ENCODE results near the gene CAMTA1.
"Not testable (repeated sequence)": the region's sequence is repeated elsewhere in the genome, so short reads cannot be mapped to it uniquely, and the experiment has no call there.

Gene CAMTA1

GRCh38 chr1:7140251-7140650 lies 355.0 kb downstream of the CAMTA1 start:
- Histone ChIP-seq H3K9me3 (replicated peaks; ENCODE audit: insufficient read depth, low read length) (no peaks in the 10 kb centered on the region), H3K4me2 (ENCODE audit: low read depth, low read length) (no peak overlapping the region), H3K9ac (ENCODE audit: low read length) (no peak overlapping the region), H2AFZ (ENCODE audit: low read length) (no peak overlapping the region), H3F3A (ENCODE audit: insufficient read depth, low read length) (no peaks in the 10 kb centered on the region), H3K9me2 (replicated peaks; ENCODE audit: insufficient read depth, low read length) (no peaks in the 10 kb centered on the region), H3K4me1 (ENCODE audit: low read length) (no peaks in the 10 kb centered on the region), H4K20me1 (ENCODE audit: insufficient read depth, low read length) (no peaks in the 10 kb centered on the region), H3K27ac (ENCODE audit: low read length) (no peak overlapping the region), H3K36me3 (replicated peaks; ENCODE audit: insufficient read depth, low read length) (no peaks in the 10 kb centered on the region), H3K27me3 (replicated peaks; ENCODE audit: insufficient read depth, low read length) (peaks cover 93% of the 10 kb centered on the region), H3K4me3 (ENCODE audit: low read length) (no peak overlapping the region), H3K79me2 (ENCODE audit: low read length) (no peaks in the 10 kb centered on the region)
- TF ChIP-seq EZH2 (optimal IDR thresholded peaks at IDR 0.05; ENCODE audit: low read depth, low read length) (no peak), CTCF (IDR thresholded peaks at IDR 0.05; ENCODE audit: low read length) (no peak), EZH2phosphoT487 (IDR thresholded peaks at IDR 0.05; ENCODE audit: low read length) (no peak)
- no peak for DNase-seq

- Histone ChIP-seq H3K9ac (ENCODE audit: low read length) (no peak overlapping the region), H3K9me2 (replicated peaks; ENCODE audit: insufficient read depth, low read length) (no peaks in the 10 kb centered on the region), H3K4me3 (ENCODE audit: low read length) (no peak overlapping the region), H3K4me1 (ENCODE audit: low read length) (no peaks in the 10 kb centered on the region), H3K9me3 (replicated peaks; ENCODE audit: insufficient read depth, low read length) (no peaks in the 10 kb centered on the region), H3K79me2 (ENCODE audit: low read length) (no peaks in the 10 kb centered on the region), H3K4me2 (ENCODE audit: low read depth, low read length) (no peak overlapping the region), H3K27ac (ENCODE audit: low read length) (no peak overlapping the region), H4K20me1 (ENCODE audit: insufficient read depth, low read length) (no peaks in the 10 kb centered on the region), H3F3A (ENCODE audit: insufficient read depth, low read length) (no peaks in the 10 kb centered on the region), H3K27me3 (replicated peaks; ENCODE audit: insufficient read depth, low read length) (peaks cover 76% of the 10 kb centered on the region), H3K36me3 (replicated peaks; ENCODE audit: insufficient read depth, low read length) (no peaks in the 10 kb centered on the region), H2AFZ (ENCODE audit: low read length) (no peak overlapping the region)
- no peak for TF ChIP-seq EZH2 (optimal IDR thresholded peaks at IDR 0.05; ENCODE audit: low read depth, low read length)
- TF ChIP-seq CTCF (IDR thresholded peaks at IDR 0.05; ENCODE audit: low read length), result no peak
- TF ChIP-seq EZH2phosphoT487 (IDR thresholded peaks at IDR 0.05; ENCODE audit: low read length), result no peak
- DNase-seq, result no peak
Observed at GRCh38 chr1:7145947-7146346, 360.7 kb downstream of the CAMTA1 start.

- no peak overlapping the region for H2AFZ ChIP-seq (ENCODE audit: low read length)
- no peak overlapping the region for H3K4me3 ChIP-seq (ENCODE audit: low read length)
- H3K36me3 ChIP-seq (replicated peaks; ENCODE audit: insufficient read depth, low read length), result no peaks in the 10 kb centered on the region
- TF ChIP-seq EZH2phosphoT487 (IDR thresholded peaks at IDR 0.05; ENCODE audit: low read length) (no peak), CTCF (IDR thresholded peaks at IDR 0.05; ENCODE audit: low read length) (no peak), EZH2 (optimal IDR thresholded peaks at IDR 0.05; ENCODE audit: low read depth, low read length) (no peak)
- H3K4me1 ChIP-seq (ENCODE audit: low read length), result no peaks in the 10 kb centered on the region
- H3K4me2 ChIP-seq (ENCODE audit: low read depth, low read length), result no peak overlapping the region
- no peak overlapping the region for H3K9ac ChIP-seq (ENCODE audit: low read length)
- no peaks in the 10 kb centered on the region for H3K79me2 ChIP-seq (ENCODE audit: low read length)
- H3K27ac ChIP-seq (ENCODE audit: low read length), result no peak overlapping the region
- H3K27me3 ChIP-seq (replicated peaks; ENCODE audit: insufficient read depth, low read length), result peaks cover 76% of the 10 kb centered on the region
- no peaks in the 10 kb centered on the region for H3F3A ChIP-seq (ENCODE audit: insufficient read depth, low read length)
- H3K9me3 ChIP-seq (replicated peaks; ENCODE audit: insufficient read depth, low read length), result no peaks in the 10 kb centered on the region
- DNase-seq, result no peak
- no peaks in the 10 kb centered on the region for H4K20me1 ChIP-seq (ENCODE audit: insufficient read depth, low read length)
- H3K9me2 ChIP-seq (replicated peaks; ENCODE audit: insufficient read depth, low read length), result no peaks in the 10 kb centered on the region
Observed at GRCh38 chr1:7146710-7147109, 361.5 kb downstream of the CAMTA1 start.

- not testable (repeated sequence) for H3K4me3 ChIP-seq (ENCODE audit: low read length); H4K20me1 ChIP-seq (ENCODE audit: insufficient read depth, low read length)
Observed at GRCh38 chr1:7147581-7148282, 362.5 kb downstream of the CAMTA1 start.

More at GRCh38 chr1:7147581-7148282, 362.5 kb downstream of the CAMTA1 start:
- H3K4me1 ChIP-seq (ENCODE audit: low read length); H3K36me3 ChIP-seq (replicated peaks; ENCODE audit: insufficient read depth, low read length); H3K4me2 ChIP-seq (ENCODE audit: low read depth, low read length); H3K27ac ChIP-seq (ENCODE audit: low read length); H3K9me3 ChIP-seq (replicated peaks; ENCODE audit: insufficient read depth, low read length); DNase-seq; H3K79me2 ChIP-seq (ENCODE audit: low read length); H3K9me2 ChIP-seq (replicated peaks; ENCODE audit: insufficient read depth, low read length); H3F3A ChIP-seq (ENCODE audit: insufficient read depth, low read length); H3K9ac ChIP-seq (ENCODE audit: low read length); H2AFZ ChIP-seq (ENCODE audit: low read length): not testable (repeated sequence)
- H3K27me3 ChIP-seq (replicated peaks; ENCODE audit: insufficient read depth, low read length), result peaks cover 76% of the 10 kb centered on the region
